EL (cell line): ENCODE data around the gene IFT20.
"Not testable (repeated sequence)": the region's sequence is repeated elsewhere in the genome, so short reads cannot be mapped to it uniquely, and the experiment has no call there.

ENCODE experiments used
- DNase-seq: peaks from one replicate; pipeline ENCODE4 v3.0.0-alpha.2; 2016

Gene IFT20

DNA sequence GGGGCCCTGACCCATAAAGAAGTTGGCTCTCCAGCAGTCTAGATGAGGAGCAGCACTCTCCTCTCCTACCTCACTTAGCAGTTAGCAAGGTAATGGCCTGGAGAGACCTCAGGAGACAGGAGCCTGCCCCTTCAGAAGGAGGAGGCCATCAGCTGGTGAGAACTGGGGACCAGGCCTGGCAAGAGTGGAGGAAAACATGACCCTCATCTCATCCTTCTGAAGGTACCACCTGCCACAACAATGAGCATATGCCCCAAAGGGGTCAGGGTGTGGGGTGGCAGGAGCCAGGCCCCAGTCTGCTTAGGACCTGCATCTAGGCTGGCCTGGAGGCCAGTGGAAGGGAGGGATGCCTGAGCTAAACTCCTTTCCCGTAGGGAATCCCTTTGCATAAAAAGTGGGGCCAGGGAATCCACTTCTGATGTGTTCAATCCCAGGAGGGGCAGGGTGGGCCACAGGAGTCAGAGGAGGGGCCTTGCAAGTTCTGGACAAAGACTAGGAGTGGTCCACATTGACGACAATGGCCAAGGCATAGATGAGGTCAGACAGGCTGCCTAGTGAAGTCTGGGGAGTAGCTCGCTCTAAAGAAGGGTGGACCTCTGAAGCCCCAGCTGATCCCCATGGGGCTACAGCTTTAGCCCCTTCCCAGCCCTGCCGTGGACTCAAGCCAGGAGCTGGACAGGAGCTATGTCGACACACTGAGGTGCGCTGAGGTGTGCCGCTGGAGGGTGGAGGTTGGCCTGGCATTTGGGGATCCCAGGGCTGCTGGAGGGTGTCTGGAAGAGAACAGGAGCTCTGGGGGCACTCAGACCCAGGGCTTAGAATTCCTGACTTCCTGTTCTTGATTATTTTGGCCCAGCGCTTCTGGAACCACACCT is 28.7 kb upstream of the IFT20 start:
- no peak for DNase-seq

DNA sequence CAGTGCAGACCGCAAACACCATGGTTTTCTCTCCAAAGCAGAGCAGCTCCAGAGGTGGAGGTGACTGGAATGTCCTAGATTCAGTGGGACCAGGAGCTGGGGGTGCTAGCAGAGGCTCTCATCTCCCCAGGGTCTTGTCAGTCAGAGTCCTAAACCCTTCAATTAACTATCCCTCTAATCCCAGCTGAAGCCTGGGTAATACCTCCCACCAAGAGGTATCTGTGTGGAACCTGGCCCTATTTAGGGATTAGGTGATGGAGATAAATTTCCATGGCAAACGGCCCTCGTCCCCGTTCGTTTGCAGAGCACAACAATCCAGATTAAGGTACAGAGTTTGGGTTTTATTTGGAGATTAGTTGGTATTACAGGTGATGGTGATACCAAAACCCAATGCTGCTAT is 27.9 kb upstream of the IFT20 start:
- no peak for DNase-seq

DNA sequence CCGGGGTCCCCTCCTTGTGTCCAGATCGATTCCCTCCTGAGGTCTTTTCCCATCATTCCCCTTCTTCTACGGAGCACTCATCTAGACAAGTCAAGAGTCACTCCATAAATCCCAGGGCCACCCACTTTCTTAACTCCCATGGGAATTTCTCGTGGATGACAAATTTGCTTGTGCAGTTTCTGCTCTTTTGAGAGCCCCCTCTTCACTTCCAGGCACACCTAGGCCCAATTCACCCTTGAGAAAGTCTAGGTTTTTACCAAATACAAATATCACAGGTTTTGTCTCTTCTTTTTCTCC is 22.6 kb upstream of the IFT20 start:
- no peak for DNase-seq

DNA sequence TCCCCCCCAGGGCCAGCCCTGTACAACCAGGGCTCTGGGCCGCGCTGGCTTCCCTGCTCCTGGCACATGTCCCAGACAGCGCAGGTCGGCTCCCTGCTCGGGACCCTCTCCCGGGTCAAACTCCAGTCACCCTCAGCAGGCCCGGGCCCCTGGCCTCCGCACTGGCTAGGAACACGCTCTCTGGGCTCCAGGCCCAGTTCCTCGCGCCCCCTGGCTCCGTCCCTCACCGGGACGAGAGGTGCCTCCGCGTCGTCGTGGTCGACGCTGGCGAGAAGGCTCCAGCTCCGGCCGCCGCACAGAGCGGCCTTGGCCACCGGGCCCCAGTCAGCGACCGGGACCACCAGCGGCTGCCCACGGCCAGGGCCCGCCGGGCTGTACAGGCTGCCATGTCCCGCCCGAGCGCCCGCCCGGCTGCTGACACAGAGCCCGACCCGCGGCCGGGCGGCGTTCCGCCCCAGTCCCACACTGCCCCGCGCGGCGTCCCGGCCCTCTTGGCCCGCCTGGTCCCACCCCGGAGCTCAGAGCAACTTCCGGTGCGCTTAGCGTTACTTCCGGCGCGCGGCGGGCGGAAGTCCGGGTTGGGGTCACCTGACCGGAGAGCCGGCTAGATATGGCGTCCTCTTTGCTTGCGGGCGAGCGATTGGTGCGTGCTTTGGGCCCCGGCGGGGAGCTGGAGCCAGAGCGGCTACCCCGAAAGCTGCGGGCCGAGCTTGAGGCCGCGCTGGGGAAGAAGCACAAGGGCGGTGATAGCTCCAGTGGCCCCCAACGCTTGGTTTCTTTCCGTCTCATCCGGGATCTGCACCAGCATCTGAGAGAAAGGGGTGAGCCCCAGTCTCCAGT is 22.0 kb upstream of the IFT20 start, which contains the start of gene POLDIP2:
TSS of gene POLDIP2 (minus strand) at position 467 of the 840 bp plus-strand sequence. CDS start at position 388, 79 bp downstream.
- DNase-seq: peak; percentile 94

DNA sequence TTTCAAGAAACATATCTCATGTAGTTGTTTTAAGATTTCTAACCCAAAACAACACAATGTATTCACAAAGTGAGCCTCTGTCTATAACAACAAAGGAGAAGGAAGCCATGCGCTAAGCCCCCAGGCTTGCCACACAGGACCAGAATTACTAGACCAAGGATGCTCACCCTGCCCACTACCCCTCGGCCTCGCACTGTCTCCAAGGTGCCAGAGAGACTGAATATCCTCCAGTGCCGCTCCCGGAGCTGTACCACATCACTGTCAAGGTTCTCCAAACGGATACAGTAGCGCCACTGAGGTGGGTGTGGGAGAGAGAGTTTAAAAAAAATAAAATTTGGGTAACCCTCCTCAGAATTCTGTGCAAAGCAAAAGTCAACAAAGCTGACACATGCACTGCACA is 15.0 kb upstream of the IFT20 start:
- DNase-seq: no peak

DNA sequence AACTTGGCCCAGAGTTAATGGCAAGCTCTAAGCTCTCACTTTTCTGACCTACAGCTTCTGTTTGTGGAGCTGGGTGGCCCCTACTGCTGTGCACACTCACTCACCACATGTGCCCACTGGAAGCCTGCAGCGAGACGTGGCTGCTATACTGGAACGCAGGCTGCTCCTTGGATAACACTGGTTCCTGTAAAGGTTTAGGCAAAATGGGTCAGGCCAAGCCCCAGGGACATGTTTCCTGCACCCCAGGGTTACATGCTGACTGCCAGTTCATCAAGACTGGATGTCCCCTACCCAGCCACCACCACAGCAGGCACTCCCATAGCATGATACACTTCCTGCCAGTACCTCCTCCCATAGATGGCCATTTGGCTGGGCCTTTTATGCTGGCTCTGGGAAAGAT is 13.7 kb upstream of the IFT20 start:
- no peak for DNase-seq

DNA sequence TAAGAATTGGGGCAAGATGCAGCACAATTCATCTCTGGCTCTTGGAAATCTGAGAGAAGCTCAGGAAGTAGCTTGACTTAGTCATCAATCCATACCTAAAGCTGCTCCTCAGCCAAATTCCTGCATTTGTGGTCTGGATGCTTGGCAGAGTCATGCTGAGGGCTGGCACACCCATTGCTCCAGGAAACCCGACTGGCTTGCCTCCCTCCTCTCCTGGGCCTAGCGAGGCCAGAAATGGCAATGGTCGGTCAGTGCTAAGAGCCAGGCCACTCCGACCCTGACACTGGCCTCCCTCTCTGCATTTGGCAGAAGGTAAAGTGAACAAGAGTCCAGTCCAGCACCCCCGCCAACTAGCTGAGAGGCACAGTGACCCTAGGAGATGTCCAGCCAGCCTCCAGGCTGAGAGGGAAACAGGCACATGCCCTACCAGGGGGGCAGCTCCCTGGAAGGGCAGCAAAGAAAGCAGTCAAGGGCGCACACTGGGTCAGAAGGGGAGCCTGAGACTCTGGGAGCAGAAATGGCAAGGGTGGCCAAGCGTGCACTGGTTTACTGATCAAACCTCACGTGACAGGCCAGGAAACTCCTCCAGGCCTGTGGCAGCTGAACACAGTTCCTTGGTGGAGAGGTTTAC is 12.1 kb upstream of the IFT20 start:
- peak; percentile 95 for DNase-seq

DNA sequence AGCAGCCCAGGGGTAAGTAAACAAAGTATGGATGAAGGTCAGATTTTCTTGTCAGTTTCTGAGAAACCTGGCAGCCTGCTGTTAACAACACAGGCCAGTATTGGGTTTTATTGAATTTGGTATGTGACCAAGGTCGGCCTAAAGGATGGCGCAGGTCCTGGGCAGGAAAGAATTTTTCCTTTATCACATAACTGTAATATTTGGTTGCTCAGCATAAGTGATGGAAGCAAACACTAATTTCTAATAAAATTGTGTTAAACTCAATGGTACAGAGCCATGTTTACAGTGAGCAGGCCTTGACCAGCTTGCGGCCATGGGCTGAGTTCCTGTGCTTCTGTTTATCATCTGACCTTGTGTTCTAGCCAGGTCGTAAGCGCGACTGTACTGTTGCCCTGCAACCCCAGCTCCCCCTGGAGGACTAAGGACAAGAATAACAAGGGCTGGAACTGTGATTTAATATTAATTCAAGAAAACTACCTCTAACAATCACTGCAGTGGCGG is 11.5 kb upstream of the IFT20 start:
- DNase-seq: no peak

DNA sequence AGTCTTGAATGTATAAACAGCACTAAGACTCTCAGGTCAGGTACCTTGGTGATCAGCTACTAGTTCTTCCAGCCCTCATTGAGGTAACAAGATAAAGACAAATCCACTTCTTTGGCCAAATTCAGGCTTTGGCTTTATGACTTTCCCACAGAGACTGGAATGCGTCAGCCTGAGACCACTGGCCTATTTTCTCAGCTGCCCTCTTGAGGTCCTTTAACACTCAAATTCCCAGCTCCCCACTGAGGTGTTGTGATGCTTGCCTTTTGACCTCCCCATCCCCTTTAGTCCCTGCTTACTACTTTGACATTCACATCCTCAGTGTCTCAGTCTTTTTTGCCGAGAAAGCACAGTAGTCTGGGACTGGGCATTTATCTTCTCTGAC is 10.9 kb upstream of the IFT20 start:
- no peak for DNase-seq

DNA sequence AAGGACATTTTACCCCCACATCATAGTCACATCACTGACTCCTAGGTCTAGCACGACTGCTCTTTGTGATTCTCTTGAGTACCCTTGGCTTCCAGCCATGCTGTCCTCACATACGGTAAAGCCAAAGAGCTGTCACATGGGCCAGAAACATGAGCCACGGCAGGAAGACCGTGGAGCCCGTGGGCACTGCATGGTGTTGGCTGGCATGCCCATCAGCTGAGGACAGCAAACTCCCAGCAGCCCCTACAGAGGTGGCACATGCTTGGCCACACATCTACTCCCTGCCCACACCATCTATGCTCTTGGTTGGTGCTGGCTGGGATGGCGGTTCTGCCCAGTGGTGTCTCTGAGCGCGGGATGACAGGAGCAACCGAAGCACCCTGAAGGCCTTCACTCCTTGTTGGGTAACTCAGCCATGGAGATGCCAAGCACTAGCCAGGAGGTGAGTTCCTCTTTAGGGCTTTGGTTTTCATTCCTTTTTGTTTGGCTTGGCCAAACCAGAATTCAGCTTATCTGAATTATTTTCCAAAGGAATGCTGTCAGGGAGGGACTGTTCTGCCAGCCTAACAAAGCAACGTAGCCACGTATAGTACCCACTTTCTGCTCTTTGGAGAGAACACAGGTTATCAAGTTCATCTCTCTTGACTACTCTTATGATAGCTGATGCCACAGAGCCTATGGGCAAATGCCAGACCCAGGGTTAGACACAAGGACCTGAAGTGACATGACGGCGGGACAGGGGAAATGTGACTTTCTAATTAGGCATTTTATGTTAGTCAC is 10.3 kb upstream of the IFT20 start:
- no peak for DNase-seq

DNA sequence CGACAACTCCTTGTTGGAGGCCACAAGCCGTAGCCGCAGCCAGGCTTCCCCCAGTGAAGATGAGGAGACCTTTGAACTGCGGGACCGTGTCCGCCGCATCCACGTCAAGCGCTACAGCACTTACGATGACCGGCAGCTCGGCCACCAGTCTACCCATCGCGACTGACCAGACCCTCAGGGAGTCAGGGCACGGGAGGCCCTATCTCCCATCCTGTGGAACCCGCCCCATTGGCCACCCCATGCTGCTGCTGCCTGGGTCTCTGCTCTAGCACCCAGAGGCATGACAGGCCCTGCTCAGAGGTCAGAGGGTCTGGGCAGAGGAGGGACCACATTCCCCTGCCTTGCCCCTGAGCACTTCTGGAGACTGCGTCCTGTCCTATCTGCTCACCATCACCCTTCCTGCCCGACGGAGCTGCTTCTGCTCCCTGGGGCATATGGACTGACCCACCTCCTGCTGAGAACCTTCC is 9.2 kb upstream of the IFT20 start:
- no peak for DNase-seq

DNA sequence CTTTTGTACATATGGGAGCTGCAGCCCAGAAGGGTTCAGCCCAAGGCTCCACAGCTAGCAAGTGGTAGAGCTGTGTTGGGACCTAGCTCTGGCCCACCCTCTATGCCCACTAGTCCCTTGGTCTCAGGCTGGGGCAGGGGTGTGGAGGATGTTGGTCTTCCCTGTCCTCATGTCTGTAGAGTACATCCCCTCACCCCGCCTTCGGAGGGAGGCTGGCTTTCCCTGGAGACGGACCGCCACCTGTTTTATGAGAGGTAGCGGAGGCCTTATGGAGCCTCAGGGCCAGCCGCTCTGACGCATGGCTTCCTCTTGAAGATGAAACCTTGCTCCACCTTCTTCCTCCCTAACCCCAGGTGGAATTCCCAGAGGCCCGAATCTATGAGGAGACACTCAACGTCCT is 8.7 kb upstream of the IFT20 start:
- DNase-seq: no peak

DNA sequence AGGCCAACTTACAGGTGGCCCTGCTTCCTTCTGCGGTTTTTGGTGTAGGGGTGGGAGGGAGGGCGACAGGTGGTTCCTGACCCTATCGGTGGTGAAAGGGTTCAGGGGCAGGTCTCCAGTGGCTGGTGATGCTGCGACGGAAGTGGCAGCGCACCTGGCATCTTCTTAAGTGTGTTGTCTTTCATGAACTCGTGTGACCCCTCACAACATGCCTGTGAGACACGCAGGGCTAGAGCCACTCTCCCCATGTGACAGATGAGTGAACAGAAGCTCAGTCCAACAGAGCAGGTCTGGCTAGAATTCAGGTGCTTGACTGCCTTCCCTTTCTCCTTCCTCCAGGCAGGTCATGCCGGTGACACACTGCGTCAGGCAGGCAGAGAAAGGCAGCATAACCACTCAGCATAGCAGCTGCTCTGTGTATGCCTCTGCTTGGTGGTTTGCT is 8.2 kb upstream of the IFT20 start:
- DNase-seq: no peak

DNA sequence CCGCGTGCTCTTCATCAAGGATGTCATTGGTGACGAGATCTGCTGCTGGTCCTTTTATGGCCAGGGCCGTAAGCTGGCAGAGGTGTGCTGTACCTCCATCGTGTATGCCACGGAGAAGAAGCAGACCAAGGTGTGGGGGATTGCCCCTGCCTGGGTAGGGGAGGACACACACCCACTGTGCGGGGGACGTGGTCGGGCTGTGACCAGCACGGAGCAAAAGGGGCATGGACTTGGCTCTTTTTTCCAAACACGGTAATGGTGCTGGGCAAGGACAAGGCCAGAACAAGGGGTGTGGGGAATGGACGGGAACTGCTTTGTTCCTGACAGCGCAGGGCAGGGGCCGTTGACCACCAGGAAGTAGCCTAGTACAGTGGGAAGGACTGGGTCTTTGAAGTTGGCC is 7.0 kb upstream of the IFT20 start:
- no peak for DNase-seq

DNA sequence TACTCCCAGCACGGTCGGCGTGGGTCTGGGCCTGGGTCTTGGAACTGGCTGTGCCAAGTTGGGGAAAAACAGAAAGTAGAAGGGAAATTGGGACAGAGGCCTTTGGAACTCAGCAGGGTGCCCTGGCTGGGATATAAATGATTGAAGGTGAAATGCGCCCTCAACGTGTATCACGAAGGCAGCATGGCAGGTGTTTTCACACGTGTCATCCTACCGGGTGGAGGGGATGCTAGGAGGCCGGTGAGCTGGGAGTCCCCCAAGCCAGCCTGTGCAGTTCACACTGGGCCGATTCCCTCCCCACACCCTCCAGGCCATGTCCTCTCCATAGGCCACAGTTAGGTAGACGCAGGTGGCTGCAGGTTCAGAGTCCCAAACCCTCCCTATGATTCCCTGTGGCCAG is 6.2 kb upstream of the IFT20 start:
- no peak for DNase-seq

DNA sequence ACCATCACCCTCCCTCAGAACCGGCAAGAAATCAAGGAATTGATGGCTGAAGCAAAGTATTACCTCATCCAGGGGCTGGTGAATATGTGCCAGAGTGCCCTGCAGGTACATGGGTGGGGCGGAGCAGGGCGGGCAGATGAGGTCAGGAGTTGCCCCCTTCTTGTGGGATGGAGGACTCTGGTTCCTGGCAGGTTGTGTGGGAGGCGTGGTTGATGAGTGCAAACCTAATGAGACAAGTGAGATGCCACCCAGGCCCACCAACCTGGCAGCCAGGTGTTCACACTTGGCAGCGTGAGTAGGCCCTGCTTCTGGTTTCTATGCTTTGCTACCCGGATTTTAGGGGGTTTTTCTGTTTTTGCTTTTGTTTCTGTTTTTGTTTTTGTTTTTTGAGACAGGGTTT is 5.1 kb upstream of the IFT20 start:
- no peak for DNase-seq

DNA sequence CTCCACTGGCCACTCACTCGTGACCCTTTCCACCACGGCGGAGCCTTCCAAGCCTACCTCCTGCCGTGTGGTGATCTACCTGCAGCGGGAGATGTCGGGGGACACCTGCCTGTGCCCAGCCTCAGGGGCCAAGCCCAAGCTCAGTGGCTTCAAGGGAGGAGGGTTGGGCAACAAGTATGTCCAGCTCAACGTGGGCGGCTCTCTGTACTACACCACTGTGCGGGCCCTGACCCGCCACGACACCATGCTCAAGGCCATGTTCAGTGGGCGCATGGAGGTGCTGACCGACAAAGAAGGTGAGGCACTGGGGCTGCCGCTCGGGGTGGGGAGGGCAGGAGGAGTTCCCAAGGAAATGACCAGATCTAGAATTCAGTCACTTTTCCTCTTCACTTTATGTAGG is 4.2 kb upstream of the IFT20 start:
- no peak for DNase-seq

DNA sequence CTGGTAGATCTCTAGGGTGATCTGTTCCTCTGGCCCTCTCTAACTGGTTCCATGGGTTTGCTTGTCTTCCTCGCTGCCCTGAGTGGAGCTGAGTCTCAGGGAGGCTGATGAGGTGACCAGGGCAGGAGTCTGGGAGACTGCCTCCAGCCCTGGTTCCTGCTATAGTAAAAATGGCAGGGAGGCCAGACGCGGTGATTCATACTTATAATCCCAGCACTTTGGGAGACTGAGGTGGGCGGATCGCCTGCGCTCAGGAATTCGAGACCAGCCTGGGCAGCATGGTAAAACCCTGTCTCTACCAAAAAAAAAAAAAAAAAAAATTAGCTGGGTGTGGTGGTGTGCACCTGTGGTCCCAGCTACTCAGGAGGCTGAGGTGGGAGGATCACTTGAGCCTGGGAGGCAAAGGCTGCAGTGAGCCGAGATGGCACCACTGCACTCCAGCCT is 3.5 kb upstream of the IFT20 start:
- DNase-seq: not testable (repeated sequence)

DNA sequence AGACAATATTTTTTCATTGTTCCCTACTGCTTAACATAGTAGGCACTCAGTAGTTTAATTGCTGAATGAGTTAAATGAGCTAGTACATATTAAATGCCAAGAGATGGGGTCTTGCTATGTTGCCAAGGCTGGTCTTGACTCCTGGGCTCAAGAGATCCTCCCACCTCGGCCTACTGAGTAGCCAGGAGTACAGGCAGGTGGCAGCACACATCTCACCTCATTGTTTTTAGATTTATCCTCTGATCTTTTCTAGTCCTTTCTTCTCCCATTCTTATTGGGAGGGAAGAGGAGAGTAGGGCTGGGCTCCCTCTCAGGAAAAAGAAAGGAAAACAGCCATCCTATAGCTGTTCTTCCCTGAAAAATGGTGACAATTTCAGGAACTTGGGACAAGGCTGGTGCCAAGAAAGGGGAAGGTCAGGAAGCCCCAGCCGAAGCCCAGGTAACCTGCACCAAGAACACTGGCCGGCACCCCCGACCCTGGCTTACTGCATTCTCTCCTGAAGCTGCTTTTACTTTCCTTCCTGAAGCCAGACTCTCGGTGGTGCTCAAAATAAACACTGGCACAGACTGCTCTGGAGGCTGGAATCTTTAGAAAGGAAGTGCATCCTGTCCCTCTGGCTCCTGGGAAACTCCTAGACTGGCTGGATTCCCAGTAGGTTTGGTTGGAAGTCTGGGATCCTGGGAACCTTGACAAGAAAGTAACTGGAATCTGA is 2.9 kb upstream of the IFT20 start:
- DNase-seq: peak; percentile 83

DNA sequence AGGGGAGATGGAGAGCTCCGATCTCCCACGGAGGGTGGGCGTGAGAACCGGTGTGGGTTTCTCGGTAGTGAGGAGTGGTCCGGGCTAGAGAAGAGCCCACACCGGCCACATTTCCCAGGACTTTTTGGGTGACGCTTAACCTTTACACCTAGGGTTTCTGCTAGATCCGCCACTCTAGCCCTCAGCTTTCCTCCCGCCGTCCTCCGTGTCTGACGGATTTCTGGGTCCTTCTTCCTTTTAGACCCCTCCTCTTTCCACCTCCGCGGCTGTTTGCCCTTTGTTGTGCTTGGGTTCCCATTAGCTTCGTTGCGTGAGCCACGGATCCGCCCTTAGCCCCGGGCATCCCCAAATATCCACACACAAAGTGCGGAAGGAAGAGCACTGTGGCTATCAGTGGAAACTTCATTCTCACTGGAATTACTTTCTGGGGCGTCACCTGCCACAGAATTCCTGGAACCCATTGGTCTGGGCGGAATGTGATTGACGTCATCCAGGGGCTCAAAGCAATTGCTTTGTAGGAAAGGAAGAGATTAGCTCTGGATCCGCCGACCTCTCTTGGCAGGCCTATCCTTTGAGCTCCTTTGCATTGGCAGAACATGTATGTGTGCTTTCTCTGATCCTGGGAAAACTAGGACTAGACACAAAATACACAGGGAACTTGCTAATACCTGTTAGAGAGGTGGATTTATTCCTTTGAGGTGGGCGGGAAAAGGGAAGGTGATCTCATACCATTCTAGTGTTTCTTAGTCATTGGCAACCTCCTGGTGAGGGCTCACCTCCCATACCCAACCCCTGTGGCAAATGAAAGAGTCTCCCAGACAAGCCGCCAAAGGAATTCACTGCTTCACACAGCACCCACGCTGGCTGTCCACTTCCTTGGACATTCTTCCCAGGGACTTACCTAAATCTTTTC is 943 bp upstream of the IFT20 start:
- DNase-seq: peak; percentile 95
